DMS 273 treated with DMSO at 0.1 percent for 48 hours (cell line): ENCODE data around the gene ACTL9.
"Not testable (repeated sequence)": the region's sequence is repeated elsewhere in the genome, so short reads cannot be mapped to it uniquely, and the experiment has no call there.

Experiments used
- DNase-seq: peaks from one replicate; lab custom pipeline; 2025; lab: John Stamatoyannopoulos, UW

The ACTL9 gene, protein sequence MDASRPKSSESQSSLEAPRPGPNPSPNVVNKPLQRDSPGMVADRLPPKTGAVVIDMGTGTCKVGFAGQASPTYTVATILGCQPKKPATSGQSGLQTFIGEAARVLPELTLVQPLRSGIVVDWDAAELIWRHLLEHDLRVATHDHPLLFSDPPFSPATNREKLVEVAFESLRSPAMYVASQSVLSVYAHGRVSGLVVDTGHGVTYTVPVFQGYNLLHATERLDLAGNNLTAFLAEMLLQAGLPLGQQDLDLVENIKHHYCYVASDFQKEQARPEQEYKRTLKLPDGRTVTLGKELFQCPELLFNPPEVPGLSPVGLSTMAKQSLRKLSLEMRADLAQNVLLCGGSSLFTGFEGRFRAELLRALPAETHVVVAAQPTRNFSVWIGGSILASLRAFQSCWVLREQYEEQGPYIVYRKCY

DNA sequence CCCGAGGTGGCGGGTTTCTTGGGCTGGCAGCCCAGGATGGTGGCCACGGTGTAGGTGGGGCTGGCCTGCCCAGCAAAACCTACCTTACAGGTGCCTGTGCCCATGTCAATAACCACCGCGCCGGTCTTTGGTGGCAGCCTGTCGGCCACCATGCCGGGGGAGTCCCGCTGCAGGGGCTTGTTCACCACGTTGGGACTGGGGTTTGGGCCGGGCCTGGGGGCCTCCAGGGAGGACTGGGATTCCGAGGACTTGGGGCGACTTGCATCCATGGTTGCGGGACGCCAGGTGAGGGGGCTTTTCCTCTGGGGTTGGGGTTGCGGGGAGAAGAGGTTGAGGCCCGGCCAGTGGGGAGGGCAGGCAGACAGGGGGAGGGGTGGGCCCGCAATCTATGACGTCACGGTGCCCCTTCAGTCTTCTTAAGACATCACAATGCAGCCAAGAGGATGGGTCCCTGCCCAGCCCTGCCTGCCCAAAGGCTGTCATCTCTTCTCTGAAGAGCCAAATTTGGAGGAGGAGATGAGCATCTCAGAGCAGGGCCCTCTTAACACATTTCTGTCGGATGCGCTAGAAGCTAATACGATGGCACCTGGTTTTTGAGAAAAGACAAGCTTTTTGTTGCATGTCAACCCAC is at the start of gene ACTL9:
ACTL9 (minus strand) TSS at position 363 of the 631 bp plus-strand sequence; CDS start at position 269, 94 bp downstream.
- DNase-seq, result no peak

GRCh38 chr19:8739291-8740065 is 40.9 kb upstream of the ACTL9 start:
- not testable (repeated sequence) for DNase-seq

- DNase-seq, result no peak
These were observed 39.8 kb upstream of the ACTL9 start for GRCh38 chr19:8738377-8738776.

GRCh38 chr19:8731428-8732169 is 33.0 kb upstream of the ACTL9 start:
- DNase-seq, result no peak

- DNase-seq, result no peak
These were observed 25.7 kb upstream of the ACTL9 start for GRCh38 chr19:8724276-8724675.

DNA sequence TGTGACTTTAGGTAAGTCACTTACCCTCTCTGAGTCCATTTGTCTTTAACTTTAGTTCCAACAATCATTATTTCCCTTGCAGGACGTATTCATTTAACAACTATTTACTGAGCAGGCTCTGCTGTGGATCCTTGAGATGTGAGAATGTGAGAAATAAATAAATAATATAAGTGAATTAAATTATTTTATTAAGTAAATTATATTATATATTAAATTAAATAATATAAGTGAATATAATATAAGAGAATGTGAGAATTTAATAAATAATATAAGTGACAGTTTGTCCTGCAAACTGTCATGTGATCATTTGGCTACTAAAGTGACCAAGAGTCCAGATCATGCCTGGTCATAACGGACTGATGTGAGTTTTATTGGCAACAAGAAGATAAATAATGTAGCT is 23.4 kb upstream of the ACTL9 start:
- DNase-seq, result no peak

- no peak for DNase-seq
These were observed 22.7 kb upstream of the ACTL9 start, which contains the start of gene OR2Z1 for GRCh38 chr19:8721334-8721733. Gene OR2Z1, plus strand, starts transcription at chr19:8721634. Its CDS starts 9,395 bp downstream, at chr19:8731029.

DNA sequence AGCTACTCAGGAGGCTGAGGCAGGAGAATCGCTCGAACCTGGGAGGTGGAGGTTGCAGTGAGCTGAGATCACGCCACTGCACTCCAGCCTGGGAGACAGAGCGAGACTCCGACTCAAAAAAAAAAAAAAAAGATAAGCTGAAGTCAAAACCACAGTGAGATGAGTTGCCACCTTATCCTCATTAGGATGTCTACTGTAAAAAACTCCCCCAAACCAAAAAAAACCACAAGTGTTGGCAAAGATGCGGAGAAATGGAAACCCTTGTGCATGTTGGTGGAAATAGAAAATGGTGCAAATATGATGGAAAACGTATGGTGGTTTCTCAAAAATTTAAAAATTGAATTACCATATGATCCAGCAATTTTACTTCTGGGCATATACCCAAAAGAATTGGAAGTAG is 11.7 kb upstream of the ACTL9 start:
- DNase-seq, result not testable (repeated sequence)

GRCh38 chr19:8705742-8706141 is 7.1 kb upstream of the ACTL9 start:
- DNase-seq, result no peak

- not testable (repeated sequence) for DNase-seq
These were observed 6.7 kb upstream of the ACTL9 start for GRCh38 chr19:8705304-8705703.

DNA sequence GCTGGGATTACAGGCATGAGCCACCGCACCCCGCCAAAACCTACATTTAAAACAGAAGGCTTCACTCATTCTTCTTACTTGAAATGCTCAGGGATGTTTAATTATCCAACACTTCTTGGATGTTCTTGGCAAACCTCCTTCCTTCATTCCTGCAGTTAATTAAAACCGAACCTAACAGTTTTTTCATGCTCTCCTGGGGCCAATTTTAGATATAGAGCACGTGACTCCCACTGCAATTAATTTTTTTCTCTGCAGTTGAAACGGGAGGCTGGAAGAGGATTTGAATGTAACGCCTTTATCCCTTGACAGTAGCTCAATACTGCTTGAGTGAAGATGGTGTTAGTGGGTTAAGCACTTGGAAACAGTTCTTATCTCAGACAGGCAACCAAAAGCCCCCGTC is 4.6 kb upstream of the ACTL9 start:
- no peak for DNase-seq

- DNase-seq, result no peak
These were observed 3.8 kb upstream of the ACTL9 start for GRCh38 chr19:8702350-8702749.

DNA sequence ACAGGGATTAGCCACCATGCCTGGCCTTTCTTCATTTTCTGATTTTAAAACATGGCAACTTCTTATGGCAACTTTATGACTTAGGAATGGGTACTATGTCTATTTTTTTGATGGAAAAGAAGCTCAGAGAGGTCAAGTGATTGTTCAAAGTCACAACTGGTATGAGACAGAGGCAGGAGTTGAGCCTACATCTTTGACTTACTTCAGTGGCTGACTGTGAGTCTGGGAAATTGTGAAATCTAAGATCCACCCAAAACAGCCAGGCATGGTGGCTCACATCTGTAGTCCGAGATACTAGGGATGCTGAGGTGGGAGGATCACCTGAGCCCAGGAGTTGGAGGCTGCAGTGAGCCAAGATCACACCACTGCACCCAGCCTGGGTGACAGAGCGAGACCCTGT is 2.4 kb upstream of the ACTL9 start:
- DNase-seq, result no peak

- no peak for DNase-seq
These were observed 1.3 kb upstream of the ACTL9 start for GRCh38 chr19:8699908-8700307.

DNA sequence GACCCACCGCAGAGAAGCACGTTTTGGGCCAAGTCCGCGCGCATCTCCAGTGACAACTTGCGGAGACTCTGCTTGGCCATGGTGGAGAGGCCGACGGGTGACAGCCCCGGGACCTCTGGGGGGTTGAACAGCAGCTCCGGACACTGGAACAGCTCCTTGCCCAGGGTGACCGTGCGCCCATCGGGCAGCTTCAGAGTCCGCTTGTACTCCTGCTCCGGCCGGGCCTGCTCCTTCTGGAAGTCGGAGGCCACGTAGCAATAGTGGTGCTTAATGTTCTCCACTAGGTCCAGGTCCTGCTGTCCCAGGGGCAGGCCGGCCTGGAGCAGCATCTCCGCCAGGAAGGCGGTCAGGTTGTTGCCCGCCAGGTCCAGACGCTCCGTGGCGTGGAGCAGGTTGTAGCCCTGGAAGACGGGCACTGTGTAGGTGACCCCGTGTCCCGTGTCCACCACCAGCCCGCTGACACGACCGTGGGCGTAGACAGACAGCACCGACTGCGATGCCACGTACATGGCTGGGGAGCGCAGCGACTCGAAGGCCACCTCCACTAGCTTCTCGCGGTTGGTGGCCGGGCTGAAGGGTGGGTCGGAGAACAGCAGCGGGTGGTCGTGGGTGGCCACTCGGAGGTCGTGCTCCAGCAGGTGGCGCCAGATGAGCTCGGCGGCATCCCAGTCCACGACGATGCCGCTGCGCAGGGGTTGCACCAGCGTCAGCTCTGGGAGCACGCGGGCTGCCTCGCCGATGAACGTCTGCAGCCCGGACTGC is 743 bp downstream of the ACTL9 start:
- no peak for DNase-seq

DNA sequence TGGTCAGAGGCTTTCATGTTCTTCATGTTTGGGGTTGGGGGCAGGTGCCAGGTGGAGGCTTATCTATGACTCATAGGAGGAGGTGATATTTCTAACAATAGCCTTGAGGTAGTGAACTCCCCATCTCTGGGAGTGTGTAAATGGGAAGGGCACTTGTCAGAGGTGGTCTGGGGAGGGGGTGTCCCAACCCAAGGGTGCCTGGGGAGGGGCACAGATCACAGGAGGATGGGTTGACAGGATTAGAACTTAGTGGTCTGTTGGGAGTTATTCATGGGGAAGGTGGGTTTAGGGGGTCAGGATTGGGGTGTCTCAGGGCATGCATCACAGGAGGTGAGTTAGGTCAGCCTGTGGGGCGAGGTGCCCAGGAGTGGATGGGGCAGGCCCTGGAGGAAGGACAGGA is 1.6 kb downstream of the ACTL9 start:
- DNase-seq, result no peak

DNA sequence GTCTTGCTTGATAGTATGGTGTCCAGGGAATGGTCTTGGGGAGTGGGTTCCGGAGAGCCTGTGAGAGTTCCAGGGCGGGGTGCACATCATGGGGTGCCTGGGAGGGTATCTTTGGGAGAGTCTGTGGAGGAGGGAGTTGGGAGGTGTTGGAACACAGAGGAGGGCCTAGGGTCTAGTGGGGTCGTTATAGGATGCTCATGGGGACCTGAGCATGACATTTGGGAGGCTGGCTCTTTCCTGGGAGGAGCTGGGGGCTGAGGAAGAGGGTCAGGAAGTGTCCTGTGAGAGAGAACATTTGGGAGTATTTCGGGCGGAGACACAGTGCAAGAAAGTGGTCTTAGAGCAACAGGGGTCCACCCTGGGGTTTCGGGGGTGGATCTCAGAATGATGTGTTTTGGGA is 2.7 kb downstream of the ACTL9 start:
- DNase-seq, result no peak

GRCh38 chr19:8695501-8695900 is 3.1 kb downstream of the ACTL9 start:
- DNase-seq, result no peak

GRCh38 chr19:8690753-8691539 is 7.6 kb downstream of the ACTL9 start:
- DNase-seq, result no peak

GRCh38 chr19:8688930-8689329 is 9.7 kb downstream of the ACTL9 start:
- no peak for DNase-seq
